Vagina (tissue), 2 donors: ENCODE measurements around the gene PTPRCAP. TPM values are rescaled to one million over a fixed set of nuclear protein-coding genes. Genes with fewer than 3 reads are reported as not detected.

Experiments
- DNase-seq, 2 donors: peaks; one replicate each; pipeline ENCODE4 v3.0.0-alpha.2; 2017; ENCODE audit errors: extremely low spot score in 2 of 2
- H3K27ac ChIP-seq: fragments of 200-600 bp; sonication (generic); one replicate; pipeline ENCODE4 v1.5.1; 2019
- H3K27me3 ChIP-seq: fragments of 200-600 bp; sonication (generic); one replicate; pipeline ENCODE4 v1.5.1; 2019
- H3K36me3 ChIP-seq, 2 donors: fragments of 200-600 bp; sonication (generic); one replicate each; pipeline ENCODE4 v1.5.1; 2017 to 2019
- H3K4me1 ChIP-seq: fragments of 200-600 bp; sonication (generic); one replicate; pipeline ENCODE4 v1.5.1; 2019
- H3K4me3 ChIP-seq, 2 donors: fragments of 200-600 bp; sonication (generic); 1 replicate in 1 of 2; 2 replicates in 1 of 2; pipeline ENCODE4 v1.5.1; 2016 to 2019
- H3K9me3 ChIP-seq: fragments of 200-600 bp; sonication (generic); one replicate; pipeline ENCODE4 v1.5.1; 2019
- CTCF ChIP-seq, 3 experiments: fragments of 450-650 bp in 2 of 3; fragments of 200-600 bp in 1 of 3; sonication (generic) in 1 of 3; IDR thresholded peaks; one replicate each; pipeline ENCODE4 v1.5.1; 2017 to 2019; ENCODE audit warnings: antibody characterized with exemption in 3 of 3, mild to moderate bottlenecking in 2 of 3, moderate library complexity in 2 of 3
- POLR2A ChIP-seq, 2 donors: fragments of 450-650 bp; IDR thresholded peaks; one replicate each; pipeline ENCODE4 v1.6.1; 2017; ENCODE audit warnings: antibody characterized with exemption in 2 of 2, mild to moderate bottlenecking in 2 of 2, moderate library complexity in 2 of 2
- POLR2AphosphoS5 ChIP-seq, 2 donors: sonication (generic); formaldehyde crosslinking; IDR thresholded peaks; one replicate each; pipeline ENCODE4 v1.9.0; 2017; ENCODE audit warnings: antibody characterized with exemption in 2 of 2, mild to moderate bottlenecking in 2 of 2, low read depth in 1 of 2; ENCODE audit not compliant: insufficient read depth in 1 of 2
- intact Hi-C: fragments of 100-400 bp; cut with DNase I; formaldehyde crosslinking; loops from one replicate; pipeline ENCODE4 v1.15.1; 2023
- total RNA-seq: library from RNA; depleted of rRNA; stranded (reverse); fragments of >200 nt; gene quantifications from one replicate; pipeline ENCODE4 v1.2.3, GENCODE V29; 2016

Gene PTPRCAP
- total RNA-seq, 1 donor from 2014 or later, result 18.2 TPM

- H3K36me3 ChIP-seq, result no peaks in the 10 kb centered on the region
- H3K27ac ChIP-seq, result no peak overlapping the region
- peaks cover 32% of the 10 kb centered on the region for H3K4me1 ChIP-seq
- intact Hi-C loops, result loop anchor here (5.0 kb wide), 1 partner anchor 43 kb away; the partner anchor contains the start of gene TMEM134
- no peak for DNase-seq
- no peak overlapping the region for H3K4me3 ChIP-seq
- H3K9me3 ChIP-seq, result no peaks in the 10 kb centered on the region
- H3K27me3 ChIP-seq, result no peaks in the 10 kb centered on the region
- TF ChIP-seq POLR2A (IDR thresholded peaks at IDR 0.05), result no peak
- no peak for TF ChIP-seq CTCF (IDR thresholded peaks at IDR 0.05)
- TF ChIP-seq POLR2AphosphoS5 (IDR thresholded peaks at IDR 0.05; ENCODE audit: insufficient read depth in 1 of 2, low read depth in 1 of 2), result no peak
These were observed 13.4 kb downstream of the PTPRCAP start for GRCh38 chr11:67423891-67424613.

DNA sequence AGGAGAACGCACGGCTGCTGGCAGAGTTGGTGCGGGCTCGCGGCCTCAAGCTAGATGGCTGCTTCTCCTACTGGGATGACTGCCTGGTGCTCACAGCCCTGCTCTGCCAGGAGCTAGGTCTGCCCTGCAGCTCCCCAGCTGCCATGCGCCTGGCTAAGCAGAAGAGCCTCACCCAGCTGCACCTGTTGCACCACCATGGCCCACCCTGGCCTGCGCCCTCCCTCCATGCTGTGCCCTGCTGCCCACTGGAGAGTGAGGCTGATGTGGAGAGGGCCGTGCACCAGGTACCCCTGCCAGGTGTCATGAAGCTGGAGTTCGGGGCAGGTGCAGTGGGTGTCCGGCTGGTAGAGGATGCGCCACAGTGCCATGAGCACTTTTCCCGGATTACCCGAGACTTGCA, 14.0 kb downstream of the PTPRCAP start:
- no peaks in the 10 kb centered on the region for H3K27me3 ChIP-seq
- intact Hi-C loops, result loop anchor here (5.0 kb wide), 1 partner anchor 44 kb away; the partner anchor contains the start of gene TMEM134
- H3K27ac ChIP-seq, result no peak overlapping the region
- H3K36me3 ChIP-seq, result no peaks in the 10 kb centered on the region
- H3K4me1 ChIP-seq, result peaks cover 33% of the 10 kb centered on the region
- DNase-seq, result no peak
- no peaks in the 10 kb centered on the region for H3K9me3 ChIP-seq
- H3K4me3 ChIP-seq, result no peak overlapping the region
- TF ChIP-seq POLR2AphosphoS5 (IDR thresholded peaks at IDR 0.05; ENCODE audit: insufficient read depth in 1 of 2, low read depth in 1 of 2) (no peak), CTCF (IDR thresholded peaks at IDR 0.05) (no peak), POLR2A (IDR thresholded peaks at IDR 0.05) (no peak)

- Histone ChIP-seq H3K27ac (no peak overlapping the region), H3K4me3 (no peak overlapping the region), H3K4me1 (peaks cover 37% of the 10 kb centered on the region), H3K27me3 (no peaks in the 10 kb centered on the region), H3K36me3 (no peaks in the 10 kb centered on the region), H3K9me3 (no peaks in the 10 kb centered on the region)
- TF ChIP-seq POLR2A (IDR thresholded peaks at IDR 0.05) (no peak), POLR2AphosphoS5 (IDR thresholded peaks at IDR 0.05; ENCODE audit: insufficient read depth in 1 of 2, low read depth in 1 of 2) (no peak), CTCF (IDR thresholded peaks at IDR 0.05) (no peak)
- intact Hi-C loops, result loop anchor here (5.0 kb wide), 1 partner anchor 44 kb away; the partner anchor contains the start of gene TMEM134
- DNase-seq, result no peak
These were observed 14.6 kb downstream of the PTPRCAP start for GRCh38 chr11:67422891-67423290.

GRCh38 chr11:67421430-67422031, 16.0 kb downstream of the PTPRCAP start:
- TF ChIP-seq POLR2AphosphoS5 (IDR thresholded peaks at IDR 0.05; ENCODE audit: insufficient read depth in 1 of 2, low read depth in 1 of 2) (peak in 1 of 2 donors; percentile 60), POLR2A (IDR thresholded peaks at IDR 0.05) (no peak), CTCF (IDR thresholded peaks at IDR 0.05) (no peak)
- Histone ChIP-seq H3K4me3 (peak overlapping the region; percentile 59 to 83), H3K27ac (peak overlapping the region; percentile 76), H3K4me1 (peaks cover 43% of the 10 kb centered on the region), H3K36me3 (no peaks in the 10 kb centered on the region), H3K9me3 (no peaks in the 10 kb centered on the region), H3K27me3 (no peaks in the 10 kb centered on the region)
- intact Hi-C loops, result loop anchor here (5.0 kb wide), 1 partner anchor 46 kb away; the partner anchor contains the start of gene TMEM134
- no peak for DNase-seq
